Fibroblast of lung (primary cell): Measurements from ENCODE around the gene PLCL1. TPM values are rescaled to one million over a fixed set of nuclear protein-coding genes. Genes with fewer than 3 reads are reported as not detected.

Source experiments
- DNase-seq, 2 donors: peaks; one replicate each; pipeline versions ENCODE4 v3.0.0 to v3.0.0-alpha.2; 2010; ENCODE audit warnings: low read depth in 2 of 2
- H2AFZ ChIP-seq: 2 replicates; pipeline ENCODE4 v1.5.1; 2012; ENCODE audit warnings: low read length, control low read depth, inconsistent platforms
- H3K27ac ChIP-seq: 2 replicates; pipeline ENCODE4 v1.5.1; 2011; ENCODE audit warnings: low read length, control low read depth; ENCODE audit not compliant: insufficient read depth
- H3K27me3 ChIP-seq: 2 replicates; pipeline ENCODE4 v1.5.1; 2011; ENCODE audit warnings: mild to moderate bottlenecking, low read length; ENCODE audit not compliant: control insufficient read depth, insufficient read depth
- H3K36me3 ChIP-seq: 2 replicates; pipeline ENCODE4 v1.5.1; 2011; ENCODE audit warnings: low read length; ENCODE audit not compliant: control insufficient read depth, insufficient read depth
- H3K4me1 ChIP-seq: 2 replicates; pipeline ENCODE4 v1.5.1; 2011; ENCODE audit warnings: low read length; ENCODE audit not compliant: control insufficient read depth, insufficient read depth; ENCODE audit errors: extremely low read depth
- H3K4me2 ChIP-seq: 2 replicates; pipeline ENCODE4 v1.5.1; 2011; ENCODE audit warnings: low read length, control low read depth; ENCODE audit not compliant: insufficient read depth; ENCODE audit errors: extremely low read depth
- H3K4me3 ChIP-seq, 4 experiments: fragments of 200-600 bp in 1 of 4; sonication (generic) in 1 of 4; replicated peaks in 1 of 4; 2 replicates each; pipeline ENCODE4 v1.5.1; 2011 to 2016; ENCODE audit warnings: low read length in 4 of 4, low read depth in 3 of 4, mild to moderate bottlenecking in 3 of 4, control low read depth in 2 of 4, inconsistent platforms in 1 of 4, mixed read lengths in 1 of 4; ENCODE audit not compliant: insufficient read depth in 1 of 4; ENCODE audit errors: control extremely low read depth in 1 of 4
- H3K79me2 ChIP-seq: 2 replicates; pipeline ENCODE4 v1.5.1; 2012; ENCODE audit warnings: mild to moderate bottlenecking, low read length, inconsistent platforms; ENCODE audit not compliant: control insufficient read depth, insufficient read depth
- H3K9ac ChIP-seq: 2 replicates; pipeline ENCODE4 v1.5.1; 2011; ENCODE audit warnings: mild to moderate bottlenecking, low read length, control low read depth; ENCODE audit not compliant: insufficient read depth
- H3K9me3 ChIP-seq: 2 replicates; pipeline ENCODE4 v1.5.1; 2012; ENCODE audit warnings: low read depth, low read length; ENCODE audit not compliant: control insufficient read depth, insufficient read depth
- H4K20me1 ChIP-seq: 2 replicates; pipeline ENCODE4 v1.5.1; 2011; ENCODE audit warnings: low read length; ENCODE audit not compliant: control insufficient read depth, insufficient read depth; ENCODE audit errors: extremely low read depth
- CTCF ChIP-seq, 2 donors: IDR thresholded peaks in 1 of 2; conservative IDR thresholded peaks in 1 of 2; 1 replicate in 1 of 2; 2 replicates in 1 of 2; pipeline ENCODE4 v1.5.1; 2011 to 2012; ENCODE audit warnings: low read length in 2 of 2, control low read depth in 1 of 2, inconsistent platforms in 1 of 2, low read depth in 1 of 2, mild to moderate bottlenecking in 1 of 2
- EZH2 ChIP-seq: IDR thresholded peaks from 2 replicates; pipeline ENCODE4 v1.5.1; 2012; ENCODE audit warnings: low read length, control low read depth, mild to moderate bottlenecking; ENCODE audit errors: missing control alignments
- polyA plus RNA-seq, 2 donors: library from polyadenylated mRNA; depleted of rRNA in 1 of 2; stranded (reverse) in 1 of 2; unstranded in 1 of 2; fragments of >200 nt; gene quantifications; 2 replicates each; pipeline ENCODE4 v1.2.1, GENCODE V29; 2011 to 2012; ENCODE audit warnings: missing spikeins in 1 of 2
- total RNA-seq: library from RNA; depleted of rRNA; stranded (reverse); fragments of >200 nt; gene quantifications from 2 replicates; pipeline ENCODE4 v1.2.1, GENCODE V29; 2014

The PLCL1 gene
- total and polyA plus RNA-seq, 2 donors (not counting 1 experiment from before 2014, with no cell fraction given): 0.48 to 0.83 TPM

GRCh38 chr2:197993363-197993762 lies 189.0 kb downstream of the PLCL1 start:
- Histone ChIP-seq H3K4me3 (no peak overlapping the region), H3K27me3 (no peaks in the 10 kb centered on the region), H3K36me3 (no peaks in the 10 kb centered on the region), H3K27ac (no peak overlapping the region), H3K9me3 (no peaks in the 10 kb centered on the region), H3K79me2 (no peaks in the 10 kb centered on the region), H4K20me1 (no peaks in the 10 kb centered on the region), H2AFZ (no peak overlapping the region), H3K9ac (no peak overlapping the region), H3K4me2 (no peak overlapping the region), H3K4me1 (no peaks in the 10 kb centered on the region)
- DNase-seq: no peak
- TF ChIP-seq CTCF (conservative IDR thresholded peaks at IDR 0.05 in 1 of 2, IDR thresholded peaks at IDR 0.05 in 1 of 2; ENCODE audit: low read depth in 1 of 2, low read length in 2 of 2) (no peak), EZH2 (no peak)

GRCh38 chr2:197993830-197994229 lies 189.4 kb downstream of the PLCL1 start:
- no peak overlapping the region for H3K4me2 ChIP-seq
- H3K9ac ChIP-seq: no peak overlapping the region
- peak in 1 of 2 donors; percentile 38 for DNase-seq
- no peaks in the 10 kb centered on the region for H3K4me1 ChIP-seq
- no peaks in the 10 kb centered on the region for H3K36me3 ChIP-seq
- H4K20me1 ChIP-seq: no peaks in the 10 kb centered on the region
- H3K4me3 ChIP-seq: no peak overlapping the region
- TF ChIP-seq CTCF (conservative IDR thresholded peaks at IDR 0.05 in 1 of 2, IDR thresholded peaks at IDR 0.05 in 1 of 2; ENCODE audit: low read depth in 1 of 2, low read length in 2 of 2): no peak
- no peak for TF ChIP-seq EZH2
- no peak overlapping the region for H3K27ac ChIP-seq
- H3K79me2 ChIP-seq: no peaks in the 10 kb centered on the region
- no peak overlapping the region for H2AFZ ChIP-seq
- no peaks in the 10 kb centered on the region for H3K9me3 ChIP-seq
- H3K27me3 ChIP-seq: no peaks in the 10 kb centered on the region

GRCh38 chr2:197994751-197995150 lies 190.4 kb downstream of the PLCL1 start:
- TF ChIP-seq EZH2 (no peak), CTCF (conservative IDR thresholded peaks at IDR 0.05 in 1 of 2, IDR thresholded peaks at IDR 0.05 in 1 of 2; ENCODE audit: low read depth in 1 of 2, low read length in 2 of 2) (no peak)
- Histone ChIP-seq H3K4me2 (no peak overlapping the region), H3K4me3 (no peak overlapping the region)

More at GRCh38 chr2:197994751-197995150, 190.4 kb downstream of the PLCL1 start:
- H3K9ac ChIP-seq: no peak overlapping the region
- no peak for DNase-seq
- no peak overlapping the region for H3K27ac ChIP-seq
- H3K4me1 ChIP-seq: no peaks in the 10 kb centered on the region
- H3K36me3 ChIP-seq: no peaks in the 10 kb centered on the region
- H4K20me1 ChIP-seq: no peaks in the 10 kb centered on the region
- H2AFZ ChIP-seq: no peak overlapping the region
- H3K9me3 ChIP-seq: no peaks in the 10 kb centered on the region
- no peaks in the 10 kb centered on the region for H3K79me2 ChIP-seq
- H3K27me3 ChIP-seq: no peaks in the 10 kb centered on the region
